ENCODE measurements around the gene PUM2. TPM values are rescaled to one million over a fixed set of nuclear protein-coding genes. Genes with fewer than 3 reads are reported as not detected.
A peak's percentile ranks its signal among the peaks of the same experiment; 100 is the strongest.

The PUM2 gene
- total and polyA plus RNA-seq, 2 experiments from 2014 or later, result 13.6 to 18.3 TPM

DNA sequence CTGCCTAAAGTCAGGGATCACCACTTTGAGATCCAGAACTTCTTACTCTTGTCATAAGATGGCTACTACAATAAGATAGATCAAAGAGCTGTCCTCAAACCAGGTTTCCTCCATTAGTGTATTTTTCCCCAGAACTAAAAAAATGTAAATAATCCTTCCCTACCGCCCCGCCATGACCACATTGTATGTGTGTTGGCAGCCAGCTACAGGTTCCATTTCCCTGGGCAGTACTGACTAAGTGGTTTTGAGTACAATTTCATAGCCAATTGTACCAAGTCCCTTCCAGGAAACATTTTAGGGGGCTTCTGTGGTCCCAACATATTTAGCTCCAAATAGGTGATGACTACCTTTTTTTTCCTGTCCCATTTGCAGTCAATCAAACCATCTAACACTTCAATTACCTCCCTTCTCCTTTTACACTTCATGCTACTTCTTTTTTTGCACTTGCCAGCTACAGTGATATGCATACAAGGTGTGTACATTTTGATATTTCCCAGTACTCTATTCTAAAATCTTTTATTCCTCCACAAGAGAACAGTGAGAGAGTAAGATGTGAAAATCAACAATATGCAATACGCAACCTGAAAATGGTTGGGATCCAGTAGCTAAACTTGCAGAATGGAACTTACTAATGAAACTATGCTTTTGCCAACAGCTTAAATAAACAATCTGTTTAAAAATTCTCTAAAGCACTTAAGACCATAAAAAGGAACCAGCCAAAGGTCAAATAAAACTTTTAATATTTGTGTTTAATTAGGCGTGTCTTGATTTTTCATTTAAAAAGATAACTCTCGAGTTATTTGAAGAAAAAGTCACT is 3.9 kb downstream of the PUM2 start:
- H3K27ac ChIP-seq, result no peak overlapping the region
- peak overlapping the region; percentile 23 for H3K4me2 ChIP-seq (ENCODE audit: unreplicated experiment)
- in situ Hi-C loops (cut with MboI), result no loop called here
- no peak overlapping the region for H3K9ac ChIP-seq
- no peak overlapping the region for H3K4me3 ChIP-seq
- H4K20me1 ChIP-seq (ENCODE audit: insufficient read depth), result peaks cover 42% of the 10 kb centered on the region
- TF ChIP-seq EZH2phosphoT487 (IDR thresholded peaks at IDR 0.05; ENCODE audit: insufficient read depth, low read depth) (no peak), EZH2 (IDR thresholded peaks at IDR 0.05; ENCODE audit: insufficient read depth, poor library complexity, severe bottlenecking) (no peak)
- peaks cover 17% of the 10 kb centered on the region; the same call in 1 of the 2 replicates for H3F3A ChIP-seq (ENCODE audit: insufficient read depth)
- H3K9me3 ChIP-seq (ENCODE audit: low read depth), result no peaks in the 10 kb centered on the region
- 85 to 87% methylated on average over 5 of the region's 5 CpGs for whole genome bisulfite sequencing, 2 experiments (ENCODE audit: low coverage in 1 of 2, low lambda C conversion rate in 2 of 2, missing lambda C conversion rate in 2 of 2)
- peaks cover 28% of the 10 kb centered on the region for H3K4me1 ChIP-seq (ENCODE audit: insufficient read depth)
- no peaks in the 10 kb centered on the region for H3K36me3 ChIP-seq (ENCODE audit: low read depth)
- H3K27me3 ChIP-seq (replicated peaks; ENCODE audit: insufficient read depth), result no peaks in the 10 kb centered on the region
- H3K9me2 ChIP-seq (ENCODE audit: insufficient read depth), result no peaks in the 10 kb centered on the region
- H2AFZ ChIP-seq, result no peak overlapping the region
- H3K79me2 ChIP-seq (ENCODE audit: insufficient read depth), result peaks cover 85% of the 10 kb centered on the region
- DNase-seq, result peak; percentile 13

DNA sequence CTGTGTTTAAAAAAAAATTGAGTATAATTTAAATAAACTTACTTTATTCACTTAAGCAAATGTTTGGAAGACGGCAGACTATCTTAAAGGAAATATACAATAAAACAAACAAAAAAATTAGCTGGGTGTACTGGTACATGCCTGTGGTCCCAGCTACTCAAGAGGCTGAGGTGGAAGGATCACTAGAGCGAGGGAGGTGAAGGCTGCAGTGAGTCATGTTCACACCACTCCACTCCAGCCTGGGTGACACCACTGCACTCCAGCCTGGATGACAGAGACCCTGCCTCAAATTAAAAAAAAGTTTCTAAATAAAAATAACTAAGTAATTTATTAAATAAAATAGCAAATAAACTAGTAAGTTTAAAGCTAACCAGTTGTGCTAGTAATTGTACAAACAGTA is 7.5 kb downstream of the PUM2 start:
- Histone ChIP-seq H3K9me3 (ENCODE audit: low read depth) (no peaks in the 10 kb centered on the region), H3K36me3 (ENCODE audit: low read depth) (no peaks in the 10 kb centered on the region), H4K20me1 (ENCODE audit: insufficient read depth) (peaks cover 64% of the 10 kb centered on the region), H3K4me2 (ENCODE audit: unreplicated experiment) (no peak overlapping the region), H3K9me2 (ENCODE audit: insufficient read depth) (no peaks in the 10 kb centered on the region), H3K27ac (no peak overlapping the region), H3K4me1 (ENCODE audit: insufficient read depth) (peaks cover 11% of the 10 kb centered on the region), H3F3A (ENCODE audit: insufficient read depth) (peaks cover 10% of the 10 kb centered on the region; the same call in 1 of the 2 replicates), H3K9ac (no peak overlapping the region), H3K27me3 (replicated peaks; ENCODE audit: insufficient read depth) (no peaks in the 10 kb centered on the region), H2AFZ (no peak overlapping the region), H3K79me2 (ENCODE audit: insufficient read depth) (peaks cover 100% of the 10 kb centered on the region), H3K4me3 (no peak overlapping the region)
- WGBS, 2 experiments (ENCODE audit: low coverage in 1 of 2, low lambda C conversion rate in 2 of 2, missing lambda C conversion rate in 2 of 2), result 71 to 75% methylated on average over 2 of the region's 2 CpGs
- TF ChIP-seq EZH2phosphoT487 (IDR thresholded peaks at IDR 0.05; ENCODE audit: insufficient read depth, low read depth), result no peak
- in situ Hi-C loops (cut with MboI), result no loop called here
- DNase-seq, result peak; percentile 33

DNA sequence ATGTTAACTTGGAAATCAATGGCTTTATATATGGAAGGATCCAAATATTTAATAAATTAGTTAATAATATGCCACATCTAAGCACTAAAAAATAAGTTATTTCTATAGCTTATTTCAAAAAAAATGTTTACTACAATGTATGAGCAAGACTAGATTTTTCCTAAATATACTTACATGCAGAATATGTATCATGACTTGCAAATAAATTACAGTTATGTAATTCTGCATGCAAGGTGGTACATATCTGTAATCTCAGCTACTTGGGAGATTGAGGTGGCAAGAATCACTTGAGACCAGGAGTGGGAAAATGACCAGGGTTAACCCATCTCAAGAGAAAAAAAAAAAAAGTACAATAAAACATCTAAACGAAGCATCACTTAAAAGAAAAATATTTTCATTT is 11.6 kb downstream of the PUM2 start:
- peaks cover 6% of the 10 kb centered on the region for H3K4me1 ChIP-seq (ENCODE audit: insufficient read depth)
- peaks cover 71% of the 10 kb centered on the region for H4K20me1 ChIP-seq (ENCODE audit: insufficient read depth)
- H3K27me3 ChIP-seq (replicated peaks; ENCODE audit: insufficient read depth), result no peaks in the 10 kb centered on the region
- no peak overlapping the region for H3K4me2 ChIP-seq (ENCODE audit: unreplicated experiment)
- no peaks in the 10 kb centered on the region for H3F3A ChIP-seq (ENCODE audit: insufficient read depth)
- H3K36me3 ChIP-seq (ENCODE audit: low read depth), result no peaks in the 10 kb centered on the region
- 45 to 48% methylated on average over 1 of the region's 1 CpG for WGBS, 2 experiments (ENCODE audit: low coverage in 1 of 2, low lambda C conversion rate in 2 of 2, missing lambda C conversion rate in 2 of 2)
- no peak overlapping the region for H3K9ac ChIP-seq
- no peaks in the 10 kb centered on the region for H3K9me2 ChIP-seq (ENCODE audit: insufficient read depth)
- no peak for TF ChIP-seq EZH2phosphoT487 (IDR thresholded peaks at IDR 0.05; ENCODE audit: insufficient read depth, low read depth)
- no peak overlapping the region for H3K4me3 ChIP-seq
- no peak overlapping the region for H2AFZ ChIP-seq
- peaks cover 100% of the 10 kb centered on the region for H3K79me2 ChIP-seq (ENCODE audit: insufficient read depth)
- H3K9me3 ChIP-seq (ENCODE audit: low read depth), result no peaks in the 10 kb centered on the region
- in situ Hi-C loops (cut with MboI), result no loop called here
- no peak overlapping the region for H3K27ac ChIP-seq
- no peak for DNase-seq

DNA sequence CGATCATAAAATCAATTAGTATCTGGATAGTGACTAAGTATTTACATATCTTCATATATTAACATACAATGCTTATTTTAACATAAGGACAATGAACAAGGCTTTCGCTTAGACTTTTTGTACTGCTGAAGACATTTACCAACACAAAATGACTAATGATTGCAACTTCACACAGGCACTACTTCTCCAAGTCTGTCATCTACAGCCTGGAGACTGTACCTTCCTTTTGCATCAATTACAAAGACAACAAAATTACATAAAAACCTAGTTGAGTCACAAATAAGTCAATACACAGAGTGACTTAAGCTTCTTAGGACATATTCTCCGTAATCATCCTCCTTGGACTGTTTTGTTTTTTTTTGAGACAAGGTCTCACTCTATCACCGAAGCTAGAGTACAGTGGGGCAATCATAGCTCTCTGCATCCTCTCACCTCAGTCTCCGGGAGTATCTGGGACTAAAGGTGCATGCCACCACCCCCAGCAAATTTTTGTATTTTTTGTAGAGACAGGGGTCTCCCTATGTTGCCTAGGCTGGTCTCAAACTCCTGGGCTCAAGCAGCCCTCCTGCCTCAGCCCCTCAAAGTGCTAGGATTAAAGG is 15.9 kb downstream of the PUM2 start:
- Histone ChIP-seq H3K4me1 (ENCODE audit: insufficient read depth) (peaks cover 6% of the 10 kb centered on the region), H4K20me1 (ENCODE audit: insufficient read depth) (peaks cover 61% of the 10 kb centered on the region)

More for the DNA sequence above, 15.9 kb downstream of the PUM2 start:
- H3K9me2 ChIP-seq (ENCODE audit: insufficient read depth), result no peaks in the 10 kb centered on the region
- peaks cover 5% of the 10 kb centered on the region; the same call in 1 of the 2 replicates for H3F3A ChIP-seq (ENCODE audit: insufficient read depth)
- H3K9me3 ChIP-seq (ENCODE audit: low read depth), result no peaks in the 10 kb centered on the region
- H3K9ac ChIP-seq, result no peak overlapping the region
- peaks cover 100% of the 10 kb centered on the region for H3K79me2 ChIP-seq (ENCODE audit: insufficient read depth)
- no peak overlapping the region for H3K27ac ChIP-seq
- in situ Hi-C loops (cut with MboI), result no loop called here
- TF ChIP-seq EZH2 (IDR thresholded peaks at IDR 0.05; ENCODE audit: insufficient read depth, poor library complexity, severe bottlenecking), result no peak
- TF ChIP-seq EZH2phosphoT487 (IDR thresholded peaks at IDR 0.05; ENCODE audit: insufficient read depth, low read depth), result no peak
- H3K4me3 ChIP-seq, result no peak overlapping the region
- 85 to 89% methylated on average over 5 of the region's 5 CpGs for WGBS, 2 experiments (ENCODE audit: low coverage in 1 of 2, low lambda C conversion rate in 2 of 2, missing lambda C conversion rate in 2 of 2)
- H3K36me3 ChIP-seq (ENCODE audit: low read depth), result no peaks in the 10 kb centered on the region
- H2AFZ ChIP-seq, result no peak overlapping the region
- no peak overlapping the region for H3K4me2 ChIP-seq (ENCODE audit: unreplicated experiment)
- no peaks in the 10 kb centered on the region for H3K27me3 ChIP-seq (replicated peaks; ENCODE audit: insufficient read depth)
- peak; percentile 20 for DNase-seq

All from GM23248 (cell line).